ENCODE data around the gene HSPA12B.

Gene HSPA12B

DNA sequence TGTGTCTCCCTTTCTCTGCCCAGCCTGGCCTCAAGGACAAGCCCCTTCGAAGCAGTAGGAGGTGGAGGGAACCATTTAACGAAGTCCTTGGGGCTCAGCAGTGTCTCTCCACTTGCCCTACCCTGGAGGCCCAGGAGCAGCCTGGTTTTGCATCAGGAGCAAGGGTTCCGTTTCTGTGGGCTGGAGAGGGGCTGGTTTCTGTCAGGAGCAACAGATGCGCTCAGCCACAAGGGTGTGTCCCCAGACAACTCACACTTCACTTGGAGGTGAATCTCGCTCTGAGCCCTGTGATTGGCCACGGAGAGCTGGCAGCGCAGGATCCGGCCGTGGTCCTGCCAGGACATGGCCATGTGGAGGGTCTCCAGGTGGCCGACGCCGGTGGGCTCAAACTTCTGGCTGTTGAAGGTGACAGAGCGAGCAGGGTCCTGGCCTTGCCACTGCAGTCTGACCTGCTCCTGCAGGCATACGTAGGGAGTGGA is 27.0 kb upstream of the HSPA12B start:
- TF ChIP-seq, protein P1, sequence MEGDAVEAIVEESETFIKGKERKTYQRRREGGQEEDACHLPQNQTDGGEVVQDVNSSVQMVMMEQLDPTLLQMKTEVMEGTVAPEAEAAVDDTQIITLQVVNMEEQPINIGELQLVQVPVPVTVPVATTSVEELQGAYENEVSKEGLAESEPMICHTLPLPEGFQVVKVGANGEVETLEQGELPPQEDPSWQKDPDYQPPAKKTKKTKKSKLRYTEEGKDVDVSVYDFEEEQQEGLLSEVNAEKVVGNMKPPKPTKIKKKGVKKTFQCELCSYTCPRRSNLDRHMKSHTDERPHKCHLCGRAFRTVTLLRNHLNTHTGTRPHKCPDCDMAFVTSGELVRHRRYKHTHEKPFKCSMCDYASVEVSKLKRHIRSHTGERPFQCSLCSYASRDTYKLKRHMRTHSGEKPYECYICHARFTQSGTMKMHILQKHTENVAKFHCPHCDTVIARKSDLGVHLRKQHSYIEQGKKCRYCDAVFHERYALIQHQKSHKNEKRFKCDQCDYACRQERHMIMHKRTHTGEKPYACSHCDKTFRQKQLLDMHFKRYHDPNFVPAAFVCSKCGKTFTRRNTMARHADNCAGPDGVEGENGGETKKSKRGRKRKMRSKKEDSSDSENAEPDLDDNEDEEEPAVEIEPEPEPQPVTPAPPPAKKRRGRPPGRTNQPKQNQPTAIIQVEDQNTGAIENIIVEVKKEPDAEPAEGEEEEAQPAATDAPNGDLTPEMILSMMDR (conservative IDR thresholded peaks at IDR 0.05; ENCODE audit: low read depth, low read length): no peak
- no peak overlapping the region for H3K4me3 ChIP-seq (ENCODE audit: low read length)

DNA sequence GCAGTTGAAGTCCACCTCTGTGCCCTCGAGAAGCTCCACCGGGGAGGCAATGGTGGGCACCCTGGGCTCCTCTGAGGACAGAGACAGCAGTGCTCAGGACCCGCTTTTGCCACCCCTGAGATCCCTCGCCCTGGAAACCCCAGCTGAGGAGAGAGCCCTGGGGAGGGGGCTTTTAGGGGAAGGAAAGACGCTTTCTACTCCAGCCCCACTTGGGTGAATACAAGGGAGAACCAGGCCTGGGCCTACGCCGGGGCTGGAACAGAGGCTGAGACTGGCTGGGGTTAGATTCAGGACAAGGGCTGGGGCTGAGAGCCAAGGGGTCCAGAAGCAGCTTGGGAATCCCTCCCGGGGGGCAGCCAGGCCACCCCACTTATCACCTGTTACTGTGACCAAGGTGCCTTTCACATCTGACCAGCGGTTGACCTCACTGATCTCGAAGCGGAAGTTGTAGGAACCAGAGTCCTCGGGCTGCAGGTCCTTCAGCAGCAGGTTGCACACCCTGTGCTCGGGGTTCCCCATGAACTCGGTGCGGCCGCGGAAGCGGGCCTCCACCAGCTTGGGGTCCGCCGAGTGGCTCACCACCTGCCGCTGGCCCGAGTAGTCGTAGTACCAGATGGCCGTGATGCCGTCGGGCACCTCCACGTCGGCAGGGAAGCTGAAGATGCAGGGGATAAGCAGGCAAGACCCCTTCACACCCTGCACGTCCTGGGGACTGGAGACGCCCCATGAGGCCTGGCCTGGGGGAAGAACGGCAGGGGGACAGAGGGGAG is 26.3 kb upstream of the HSPA12B start:
- H3K4me3 ChIP-seq (ENCODE audit: low read length): no peak overlapping the region
- no peak for DNase-seq (ENCODE audit: low read depth)
- TF ChIP-seq, protein P1 (conservative IDR thresholded peaks at IDR 0.05; ENCODE audit: low read depth, low read length): no peak

More for the DNA sequence above, 27.0 kb upstream of the HSPA12B start:
- DNase-seq (ENCODE audit: low read depth): no peak

DNA sequence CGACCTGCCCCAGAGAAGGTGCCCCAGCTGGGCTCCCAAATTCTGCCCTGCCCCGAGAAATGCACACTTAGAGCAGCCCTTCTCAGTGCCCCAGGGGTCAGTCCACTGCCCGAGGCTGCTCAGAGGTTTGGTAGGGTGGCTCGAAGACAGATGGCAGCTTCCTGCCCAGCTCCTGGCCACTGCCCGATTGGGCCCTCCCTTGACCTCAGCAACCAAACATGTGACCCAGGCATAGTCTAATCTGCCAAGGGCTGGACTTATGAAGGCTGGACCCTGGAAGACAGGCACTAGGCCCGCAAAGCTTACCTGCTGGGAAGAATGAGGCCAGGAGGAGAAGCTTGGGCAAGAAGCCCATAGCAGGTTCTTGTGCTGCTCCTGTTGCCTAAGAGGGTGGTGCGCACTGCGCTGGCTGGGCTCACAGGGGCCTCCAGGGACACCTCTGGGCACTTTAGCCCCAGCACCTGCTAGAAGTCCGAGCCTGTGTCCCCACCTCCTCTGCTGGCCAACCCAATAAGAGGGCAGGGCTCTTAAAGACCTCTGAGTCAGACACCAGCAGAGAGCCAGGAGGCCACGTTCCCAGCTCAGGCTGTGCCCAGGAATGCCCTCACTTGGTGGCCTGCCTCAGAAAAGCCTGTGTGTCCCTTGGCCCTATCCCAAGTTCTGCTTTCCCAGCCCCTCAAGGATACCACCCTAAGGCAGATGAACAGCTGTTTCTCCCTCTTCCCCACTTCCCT is 25.5 kb upstream of the HSPA12B start:
- H3K4me3 ChIP-seq (ENCODE audit: low read length): no peak overlapping the region
- DNase-seq (ENCODE audit: low read depth): peak; percentile 22
- TF ChIP-seq, protein P1 (conservative IDR thresholded peaks at IDR 0.05; ENCODE audit: low read depth, low read length): no peak

DNA sequence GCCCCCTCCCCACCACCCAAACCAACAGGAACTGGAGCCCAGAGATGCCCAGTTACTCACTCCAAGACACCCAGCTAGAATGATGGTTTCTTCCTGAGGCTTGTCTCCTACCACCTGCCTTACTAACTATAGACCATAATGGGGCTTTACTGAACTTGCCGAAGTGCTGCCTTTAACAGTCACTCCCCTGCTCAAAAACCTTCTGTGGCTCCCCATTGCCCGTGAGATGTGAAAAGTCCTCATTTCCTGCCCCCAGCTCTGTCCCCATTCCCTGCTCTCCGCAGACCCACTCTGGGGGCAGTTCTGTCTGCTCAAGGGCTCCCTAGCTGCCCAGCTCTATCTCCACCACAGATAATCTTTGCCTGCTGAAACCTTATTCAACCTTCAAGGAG is 25.0 kb upstream of the HSPA12B start:
- TF ChIP-seq, protein P1 (conservative IDR thresholded peaks at IDR 0.05; ENCODE audit: low read depth, low read length): no peak
- no peak for DNase-seq (ENCODE audit: low read depth)
- H3K4me3 ChIP-seq (ENCODE audit: low read length): no peak overlapping the region

DNA sequence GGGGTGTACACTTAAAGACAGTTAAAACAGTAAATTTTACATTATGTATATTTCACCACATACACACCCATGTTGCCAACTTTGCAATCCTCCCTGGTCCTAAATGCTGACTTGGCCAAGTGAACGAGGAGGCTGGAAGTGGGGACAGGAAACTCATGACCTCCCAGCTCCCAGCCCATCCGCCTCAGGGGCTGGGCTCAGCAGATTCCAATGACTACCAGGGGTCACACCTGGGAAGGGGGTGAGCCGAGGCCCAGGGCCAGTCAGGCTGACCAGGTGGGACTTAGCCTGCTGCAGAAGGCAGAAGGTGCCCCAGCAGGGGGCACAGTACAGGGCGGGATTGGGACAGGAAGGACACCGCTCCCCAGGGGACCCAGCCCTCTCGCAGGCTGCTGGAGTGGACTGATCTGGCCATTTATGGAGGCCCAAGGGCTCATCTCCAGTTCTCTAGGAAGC is 22.4 kb upstream of the HSPA12B start:
- no peak overlapping the region for H3K4me3 ChIP-seq (ENCODE audit: low read length)
- TF ChIP-seq, protein P1 (conservative IDR thresholded peaks at IDR 0.05; ENCODE audit: low read depth, low read length): no peak
- DNase-seq (ENCODE audit: low read depth): no peak

DNA sequence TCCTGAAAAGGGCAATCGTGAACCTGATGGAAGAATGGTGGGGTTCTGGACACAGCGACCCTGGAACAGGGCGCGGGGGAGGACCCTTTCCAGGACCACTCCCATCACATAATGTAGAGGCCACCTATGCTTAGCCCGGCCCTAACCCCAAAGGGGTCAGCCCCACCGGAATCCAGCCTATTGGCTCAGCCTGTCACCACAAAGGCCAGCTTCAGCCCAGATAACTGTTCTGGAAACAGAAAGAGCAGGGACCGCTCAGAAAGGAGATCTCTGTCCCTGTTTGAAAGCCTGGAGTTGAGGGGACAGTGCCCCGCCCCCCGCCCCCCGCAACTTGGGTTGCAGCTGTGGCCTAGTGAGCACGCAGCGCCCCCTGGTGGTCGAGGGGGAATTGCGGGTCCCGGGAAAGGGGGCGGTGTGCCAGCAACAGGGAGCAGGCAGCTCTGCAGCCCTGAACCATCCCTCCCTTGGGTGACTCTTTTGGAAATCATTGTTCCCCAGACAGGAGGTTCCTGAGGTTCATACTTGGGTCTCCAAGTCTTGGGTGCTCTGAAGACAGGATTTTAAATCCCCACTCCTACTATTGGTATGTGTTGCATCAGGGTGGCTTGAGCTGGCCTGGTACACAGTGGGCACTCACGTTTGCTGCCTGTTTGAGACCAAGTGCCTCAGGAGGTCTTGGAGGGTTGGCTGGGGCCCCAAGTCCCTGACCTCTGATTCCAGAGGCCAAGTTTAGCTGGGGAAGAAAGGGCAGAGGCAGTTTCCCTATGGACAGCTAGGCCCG is 21.6 kb upstream of the HSPA12B start:
- DNase-seq (ENCODE audit: low read depth): no peak
- TF ChIP-seq, protein P1 (conservative IDR thresholded peaks at IDR 0.05; ENCODE audit: low read depth, low read length): peak; percentile 90
- no peak overlapping the region for H3K4me3 ChIP-seq (ENCODE audit: low read length)

Measured in retinal pigment epithelial cell (primary cell).